GM18511 (cell line): ENCODE measurements around the gene RASA3.

ENCODE experiments used
- ATAC-seq: cut with Tn5 transposase; IDR thresholded peaks from one replicate; pipeline ENCODE4 v1.9.1; 2021; ENCODE audit warnings: mild to moderate bottlenecking, moderate library complexity; ENCODE audit not compliant: unreplicated experiment

The RASA3 gene

DNA sequence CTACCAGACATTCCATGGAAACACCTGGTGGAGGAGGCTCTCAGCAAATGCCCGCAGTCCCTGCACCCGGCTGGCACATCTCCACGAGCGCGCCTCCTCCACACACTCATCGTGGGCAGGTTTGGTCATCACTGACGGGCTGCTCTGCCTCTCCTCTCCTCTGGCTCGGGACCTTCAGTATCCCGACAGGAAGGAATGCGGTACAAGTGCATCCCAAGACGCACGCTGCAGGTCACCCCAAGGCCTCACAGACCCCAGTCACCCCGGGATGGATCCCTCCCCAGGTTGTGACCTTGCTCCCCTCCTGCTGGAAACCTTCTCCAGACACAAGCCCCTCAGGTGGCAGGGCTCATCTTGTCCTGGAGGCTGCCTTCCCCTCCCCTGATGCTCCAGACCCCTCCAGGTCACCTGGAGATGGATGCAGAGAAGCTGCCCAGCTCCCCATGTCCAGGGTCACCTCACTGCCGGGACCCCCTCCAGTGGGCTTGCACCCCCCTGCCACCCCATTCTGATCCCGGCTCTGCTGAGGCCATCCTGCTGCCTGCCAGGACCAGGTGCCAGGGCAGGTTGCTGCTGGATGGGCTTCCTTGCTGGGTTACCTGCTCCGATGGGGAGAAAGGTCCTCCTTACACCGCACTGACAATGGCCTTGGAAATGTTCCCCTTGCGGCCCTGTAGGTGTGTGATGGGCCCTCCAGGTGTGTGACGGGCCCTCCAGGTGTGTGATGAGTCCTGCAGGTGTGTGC lies 188.4 kb downstream of the RASA3 start:
- no peak for ATAC-seq

DNA sequence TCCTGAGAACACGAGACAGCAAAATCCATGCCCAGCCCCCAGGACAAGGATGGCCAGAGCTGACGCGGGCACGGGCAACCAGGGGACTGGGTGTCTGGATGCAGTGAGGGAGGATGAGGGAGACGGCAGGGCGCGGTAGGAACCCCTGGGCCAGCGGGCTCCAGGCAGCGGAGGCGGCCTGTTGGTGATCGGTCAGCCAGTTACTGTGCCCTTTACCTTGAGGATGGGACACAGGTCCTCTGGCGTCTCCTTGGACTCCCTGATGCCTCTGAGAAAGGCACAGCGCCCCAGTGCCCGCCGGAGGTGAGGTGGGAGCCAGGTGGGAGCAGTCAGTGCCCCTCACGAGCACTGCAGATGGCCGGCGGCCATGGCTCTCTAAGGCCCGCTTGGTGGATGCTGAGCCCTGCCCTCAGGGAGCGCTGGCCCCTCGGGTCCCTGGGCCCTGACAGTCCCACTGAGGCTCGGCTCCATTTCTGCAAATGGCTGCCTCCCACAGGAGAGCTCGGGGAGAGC lies 189.8 kb downstream of the RASA3 start:
- no peak for ATAC-seq

GRCh38 chr13:113941571-113942191 lies 190.7 kb downstream of the RASA3 start:
- no peak for ATAC-seq

DNA sequence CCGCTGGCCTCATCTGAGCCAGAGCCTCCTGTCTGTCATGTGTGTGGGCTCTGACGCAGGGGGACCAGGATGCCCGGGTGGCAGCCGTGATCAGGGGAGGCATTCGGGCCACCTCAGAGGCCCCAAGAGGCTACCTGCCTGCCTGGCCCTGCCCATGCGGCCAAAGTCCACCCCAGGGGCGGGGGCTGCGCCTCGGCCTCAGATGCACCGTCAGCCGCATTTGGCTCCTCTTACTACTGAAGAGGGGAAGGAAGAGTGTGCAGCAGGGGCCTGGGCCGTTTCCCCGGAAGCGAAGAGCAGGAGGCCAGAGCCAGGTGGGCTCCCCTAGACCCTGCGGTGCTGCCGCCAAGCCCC lies 192.5 kb downstream of the RASA3 start:
- ATAC-seq, result no peak

GRCh38 chr13:113939129-113939943 lies 193.1 kb downstream of the RASA3 start:
- no peak for ATAC-seq

DNA sequence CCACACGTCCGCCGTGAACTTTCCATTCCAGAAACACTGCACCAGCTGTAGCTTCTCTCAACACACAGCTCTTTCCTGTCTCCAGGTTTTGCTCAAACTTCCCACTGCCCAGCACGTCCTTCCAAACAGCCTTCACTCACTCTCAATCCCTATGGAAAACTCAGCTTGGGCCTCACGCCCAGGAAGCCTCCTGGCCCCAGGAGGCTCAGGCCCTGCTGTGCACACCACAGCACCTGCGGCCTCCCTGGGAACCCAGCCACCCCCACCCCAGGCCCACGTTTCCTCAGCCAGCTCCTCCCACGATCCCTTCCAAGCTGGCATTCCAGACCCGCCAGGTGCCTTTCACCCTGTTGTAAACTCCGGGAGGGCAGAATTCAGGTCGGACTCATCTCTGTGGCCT lies 193.7 kb downstream of the RASA3 start:
- ATAC-seq, result no peak

GRCh38 chr13:113938246-113938645 lies 194.2 kb downstream of the RASA3 start:
- no peak for ATAC-seq

GRCh38 chr13:113937527-113938180 lies 194.8 kb downstream of the RASA3 start:
- no peak for ATAC-seq

GRCh38 chr13:113937073-113937472 lies 195.3 kb downstream of the RASA3 start:
- ATAC-seq, result no peak

DNA sequence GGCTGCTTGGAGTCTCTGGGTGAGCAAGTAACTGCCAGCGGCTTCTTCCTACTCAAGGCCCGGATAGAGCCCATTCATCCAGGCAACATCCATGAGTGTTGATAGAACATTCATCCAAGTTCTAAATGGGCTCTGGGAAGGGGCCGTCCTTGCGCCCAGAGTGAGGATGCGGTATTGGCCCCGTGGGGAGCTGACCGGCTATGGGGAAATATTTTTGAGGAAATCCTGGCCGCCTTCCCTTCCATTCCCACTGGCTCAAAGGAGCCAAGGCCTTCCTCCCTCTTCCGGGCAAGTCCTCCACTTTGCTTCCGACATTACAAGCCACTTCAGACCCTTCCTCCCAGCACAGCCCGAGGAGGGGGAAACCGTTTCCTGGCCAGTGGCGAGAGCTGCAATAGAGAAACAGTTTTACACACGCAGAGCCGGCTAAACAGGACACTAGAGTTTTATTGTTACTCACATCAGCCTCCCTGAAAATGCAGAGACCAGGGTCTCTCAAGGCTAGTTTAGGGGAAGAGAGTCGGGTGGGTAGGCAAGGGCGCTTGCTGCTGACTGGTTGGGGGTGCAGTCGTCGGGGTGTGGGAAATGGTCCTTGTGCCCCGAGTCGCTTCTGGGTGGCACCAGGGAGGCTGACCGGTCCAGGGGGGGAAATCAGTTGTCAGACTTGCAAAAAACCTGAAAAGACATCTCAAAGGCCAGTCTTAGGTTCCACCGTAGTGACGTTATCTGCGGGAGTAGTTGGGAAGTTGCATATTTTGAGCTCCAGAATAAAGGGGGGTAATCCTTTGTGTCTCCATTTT lies 196.1 kb downstream of the RASA3 start:
- ATAC-seq, result no peak

- ATAC-seq, result no peak
Measured at GRCh38 chr13:113935001-113935844, 197.2 kb downstream of the RASA3 start.

DNA sequence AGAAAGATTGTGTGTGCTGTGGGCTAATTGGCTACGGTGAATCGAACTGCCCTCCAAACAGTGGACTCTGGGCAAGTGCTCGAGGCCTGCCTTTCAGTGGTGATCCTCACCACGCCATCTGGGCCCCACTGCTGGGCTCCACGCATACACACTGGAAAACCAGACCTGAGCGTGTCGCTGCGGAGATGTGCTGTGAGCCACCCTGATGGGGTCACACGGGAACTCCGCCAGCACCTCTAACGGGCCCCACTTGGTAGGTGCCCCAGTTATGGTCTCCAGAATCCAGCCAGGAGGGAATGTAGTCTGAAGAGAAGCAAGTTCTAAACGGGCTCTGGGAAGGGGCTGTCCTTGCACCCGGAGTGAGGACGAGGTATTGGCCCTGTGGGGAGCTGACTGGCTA lies 197.8 kb downstream of the RASA3 start:
- ATAC-seq, result no peak

DNA sequence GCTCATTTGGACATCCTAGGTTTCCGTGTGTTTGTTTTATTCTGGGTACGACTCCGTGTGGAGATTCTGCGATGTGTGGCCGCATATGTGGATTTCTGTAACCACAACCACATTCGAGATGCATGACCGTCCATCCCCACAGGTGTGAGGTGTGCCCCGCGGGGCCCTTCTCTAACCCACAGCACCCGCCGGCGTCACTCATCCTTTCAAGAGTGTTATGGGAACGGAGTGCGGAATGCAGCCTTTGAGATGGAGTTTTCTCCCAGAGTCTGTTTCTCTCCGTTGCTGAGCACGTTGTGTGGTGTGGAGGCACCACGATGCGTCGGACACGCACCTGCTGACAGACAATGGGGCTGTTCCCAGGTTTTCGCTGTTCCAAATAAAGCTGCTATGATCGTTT lies 198.5 kb downstream of the RASA3 start:
- no peak for ATAC-seq

DNA sequence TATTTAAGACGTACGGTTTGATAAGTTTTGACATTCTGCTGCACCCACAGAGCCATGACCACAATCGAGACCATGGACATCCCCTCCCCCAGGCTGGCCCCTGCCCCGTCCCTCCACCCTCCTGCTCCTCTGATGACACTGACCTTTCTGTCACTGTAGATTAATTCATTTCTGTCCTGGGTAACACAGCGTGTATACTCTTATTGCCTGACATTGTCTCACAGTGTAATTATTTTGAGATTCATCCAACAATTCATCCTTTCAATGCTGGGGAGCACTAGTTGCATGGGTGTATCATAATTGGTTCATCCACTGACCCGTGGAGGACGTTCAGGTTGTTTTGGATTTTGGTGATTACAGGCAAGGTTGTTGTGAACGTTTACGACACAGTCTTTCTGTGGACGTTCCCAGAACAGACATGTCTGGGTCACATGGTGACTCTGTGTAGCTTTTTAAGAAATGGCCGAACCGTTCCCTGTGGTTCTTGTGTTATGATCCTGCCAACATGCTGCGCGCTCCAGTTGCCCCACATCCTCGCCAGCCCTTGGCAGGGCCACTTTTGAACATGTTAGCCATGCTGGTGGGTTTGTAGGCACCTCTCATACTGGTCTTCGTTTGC lies 200.5 kb downstream of the RASA3 start:
- ATAC-seq, result no peak

GRCh38 chr13:113930671-113931637 lies 201.5 kb downstream of the RASA3 start:
- ATAC-seq, result no peak

GRCh38 chr13:113929628-113930615 lies 202.5 kb downstream of the RASA3 start:
- no peak for ATAC-seq
